DOHH2 (cell line): Measurements from ENCODE around the gene ATP2B2.

Experiments used
- EZH2phosphoT487 ChIP-seq: fragments of 200-600 bp; sonication (generic); IDR thresholded peaks from 2 replicates; pipeline ENCODE4 v1.6.1; 2017; ENCODE audit warnings: borderline replicate concordance, mild to moderate bottlenecking, antibody characterized with exemption, low read length, moderate library complexity, mixed read lengths
- TF ChIP-seq, protein P1 (sequence below): fragments of 200-600 bp; sonication (generic); IDR thresholded peaks from one replicate; pipeline ENCODE4 v1.5.1; 2014; ENCODE audit warnings: antibody characterized with exemption, mild to moderate bottlenecking, low read depth, low read length; ENCODE audit not compliant: poor library complexity, severe bottlenecking

DNA sequence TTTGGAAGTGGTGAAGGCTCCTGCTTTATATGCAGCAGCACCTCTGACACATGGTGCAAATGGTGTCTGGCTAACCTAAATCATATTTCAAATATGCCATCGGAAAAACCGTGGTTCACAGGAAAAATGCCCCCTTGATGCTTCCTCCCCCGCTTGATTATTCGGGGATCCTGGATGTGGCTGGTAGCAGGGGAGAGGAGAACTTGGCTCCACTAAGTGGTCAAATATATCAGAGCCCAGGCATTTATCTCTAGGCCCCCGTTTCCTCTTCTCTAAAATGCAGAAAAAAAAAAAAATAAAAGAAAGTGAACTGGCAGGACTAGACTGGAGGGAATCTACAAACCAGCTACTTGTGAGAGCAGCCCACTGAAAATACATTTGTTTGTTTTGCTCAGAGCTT is 18.2 kb upstream of the ATP2B2 start:
- TF ChIP-seq EZH2phosphoT487 = no peak
- TF ChIP-seq, protein P1, sequence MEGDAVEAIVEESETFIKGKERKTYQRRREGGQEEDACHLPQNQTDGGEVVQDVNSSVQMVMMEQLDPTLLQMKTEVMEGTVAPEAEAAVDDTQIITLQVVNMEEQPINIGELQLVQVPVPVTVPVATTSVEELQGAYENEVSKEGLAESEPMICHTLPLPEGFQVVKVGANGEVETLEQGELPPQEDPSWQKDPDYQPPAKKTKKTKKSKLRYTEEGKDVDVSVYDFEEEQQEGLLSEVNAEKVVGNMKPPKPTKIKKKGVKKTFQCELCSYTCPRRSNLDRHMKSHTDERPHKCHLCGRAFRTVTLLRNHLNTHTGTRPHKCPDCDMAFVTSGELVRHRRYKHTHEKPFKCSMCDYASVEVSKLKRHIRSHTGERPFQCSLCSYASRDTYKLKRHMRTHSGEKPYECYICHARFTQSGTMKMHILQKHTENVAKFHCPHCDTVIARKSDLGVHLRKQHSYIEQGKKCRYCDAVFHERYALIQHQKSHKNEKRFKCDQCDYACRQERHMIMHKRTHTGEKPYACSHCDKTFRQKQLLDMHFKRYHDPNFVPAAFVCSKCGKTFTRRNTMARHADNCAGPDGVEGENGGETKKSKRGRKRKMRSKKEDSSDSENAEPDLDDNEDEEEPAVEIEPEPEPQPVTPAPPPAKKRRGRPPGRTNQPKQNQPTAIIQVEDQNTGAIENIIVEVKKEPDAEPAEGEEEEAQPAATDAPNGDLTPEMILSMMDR = no peak
